Activated T-helper 2 cell treated with anti-CD3 and anti-CD28 coated beads, Interferon-gamma antibody, Interleukin-2, Interleukin-4, amounts not matched to agents 10 μg/mL and 5 μg/mL and 100 μg/mL, durations not matched to agents 14 hours and 24 hours and 36 hours (primary cell): ENCODE results near the gene C3orf70. TPM values are rescaled to one million over a fixed set of nuclear protein-coding genes. Genes with fewer than 3 reads are reported as not detected.
A peak's percentile ranks its signal among the peaks of the same experiment; 100 is the strongest.

ENCODE experiments used
- DNase-seq: peaks from one replicate; pipeline ENCODE4 v3.0.0; 2021; ENCODE audit warnings: low spot score
- H3K27ac Mint-ChIP-seq: one replicate; pipeline ENCODE4 v1.8.0; 2021; ENCODE audit warnings: mixed read lengths
- H3K27me3 Mint-ChIP-seq: one replicate; pipeline ENCODE4 v1.8.0; 2021; ENCODE audit warnings: low read depth, mixed read lengths
- H3K36me3 Mint-ChIP-seq: one replicate; pipeline ENCODE4 v1.8.0; 2021; ENCODE audit warnings: low read depth, mixed read lengths
- H3K4me1 Mint-ChIP-seq: one replicate; pipeline ENCODE4 v1.8.0; 2021; ENCODE audit warnings: low read depth, mixed read lengths
- H3K4me3 Mint-ChIP-seq: one replicate; pipeline ENCODE4 v1.8.0; 2021; ENCODE audit warnings: low read depth, mild to moderate bottlenecking, moderate library complexity, mixed read lengths
- H3K9me3 Mint-ChIP-seq: one replicate; pipeline ENCODE4 v1.8.0; 2021; ENCODE audit warnings: mixed read lengths
- intact Hi-C: fragments of 100-400 bp; cut with micrococcal nuclease; formaldehyde crosslinking; loops from one replicate; pipeline ENCODE4 v1.15.1; 2023
- total RNA-seq: library from RNA; stranded (reverse); gene quantifications from 2 replicates; pipeline ENCODE4 v1.2.3, GENCODE V29; 2022

Gene C3orf70
- total RNA-seq, 1 donor from 2014 or later, result 0.05 TPM

DNA sequence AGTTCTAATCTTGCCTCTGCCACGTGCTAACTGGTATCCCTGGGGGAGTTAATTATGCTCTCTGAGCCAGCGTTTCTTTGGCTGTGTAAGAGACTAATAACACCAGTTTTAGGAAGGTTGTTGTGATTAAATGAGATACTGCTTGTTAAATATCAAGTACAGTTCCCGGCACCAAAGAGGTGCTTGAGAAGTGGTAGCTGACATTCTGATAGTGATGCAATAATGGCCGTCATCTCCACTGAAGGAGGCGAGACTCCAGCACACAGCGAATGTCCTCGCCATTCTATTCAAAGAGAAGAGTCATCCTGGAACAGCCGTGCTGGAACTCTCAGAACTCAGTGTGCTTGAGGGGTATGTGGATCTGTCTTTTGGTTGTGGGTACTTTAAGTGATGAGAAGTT, 9.8 kb upstream of the C3orf70 start:
- H3K4me3 Mint-ChIP-seq, result no peak overlapping the region
- no peaks in the 10 kb centered on the region for H3K36me3 Mint-ChIP-seq
- no peaks in the 10 kb centered on the region for H3K4me1 Mint-ChIP-seq
- H3K27ac Mint-ChIP-seq, result no peak overlapping the region
- intact Hi-C loops, result no loop called here
- no peak for DNase-seq
- no peaks in the 10 kb centered on the region for H3K9me3 Mint-ChIP-seq
- peaks cover 17% of the 10 kb centered on the region for H3K27me3 Mint-ChIP-seq

DNA sequence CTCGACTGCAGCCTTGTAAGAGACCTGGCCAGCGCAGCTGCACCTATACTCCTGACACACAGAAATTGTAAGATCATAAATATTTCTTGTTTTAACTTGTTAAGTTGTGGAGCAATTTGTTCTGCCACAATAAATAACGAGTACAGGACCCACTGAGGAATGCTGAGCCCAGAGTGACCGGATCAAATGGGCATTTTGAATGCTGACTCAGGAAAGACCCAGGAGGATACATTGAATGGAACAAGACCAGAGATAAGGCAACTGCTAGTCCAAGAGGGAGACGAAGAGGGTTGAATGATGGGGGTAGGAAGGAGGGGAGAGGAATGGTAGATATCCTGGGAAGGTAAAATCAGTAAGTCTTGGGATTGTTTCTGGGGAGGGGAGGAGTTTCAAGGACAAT, 8.9 kb upstream of the C3orf70 start:
- intact Hi-C loops, result no loop called here
- no peak overlapping the region for H3K27ac Mint-ChIP-seq
- H3K9me3 Mint-ChIP-seq, result no peaks in the 10 kb centered on the region
- no peak for DNase-seq
- H3K27me3 Mint-ChIP-seq, result peaks cover 17% of the 10 kb centered on the region
- H3K36me3 Mint-ChIP-seq, result no peaks in the 10 kb centered on the region
- H3K4me3 Mint-ChIP-seq, result no peak overlapping the region
- H3K4me1 Mint-ChIP-seq, result no peaks in the 10 kb centered on the region

DNA sequence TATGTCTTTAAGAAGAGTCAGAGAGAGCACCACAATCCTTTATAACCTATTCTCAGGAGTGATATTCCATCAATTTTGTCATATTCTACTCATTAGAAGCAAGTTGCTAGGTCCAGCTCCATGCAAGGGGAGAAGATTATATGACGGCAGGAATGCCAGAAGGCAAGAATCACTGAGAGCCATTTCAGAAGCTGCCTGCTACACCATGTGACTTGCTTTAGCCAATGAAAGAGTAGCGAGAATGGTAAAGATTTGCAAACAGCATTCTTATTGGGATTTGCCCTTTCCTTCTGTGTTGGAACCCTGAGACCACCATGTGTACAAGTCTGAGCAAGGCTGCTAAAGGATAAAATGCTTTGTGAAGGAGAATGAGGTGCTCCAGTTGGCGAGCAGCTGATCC, 4.5 kb upstream of the C3orf70 start:
- H3K4me3 Mint-ChIP-seq, result no peak overlapping the region
- no peaks in the 10 kb centered on the region for H3K9me3 Mint-ChIP-seq
- H3K36me3 Mint-ChIP-seq, result no peaks in the 10 kb centered on the region
- peaks cover 3% of the 10 kb centered on the region for H3K4me1 Mint-ChIP-seq
- no peak for DNase-seq
- no peak overlapping the region for H3K27ac Mint-ChIP-seq
- H3K27me3 Mint-ChIP-seq, result peaks cover 24% of the 10 kb centered on the region
- intact Hi-C loops, result no loop called here

DNA sequence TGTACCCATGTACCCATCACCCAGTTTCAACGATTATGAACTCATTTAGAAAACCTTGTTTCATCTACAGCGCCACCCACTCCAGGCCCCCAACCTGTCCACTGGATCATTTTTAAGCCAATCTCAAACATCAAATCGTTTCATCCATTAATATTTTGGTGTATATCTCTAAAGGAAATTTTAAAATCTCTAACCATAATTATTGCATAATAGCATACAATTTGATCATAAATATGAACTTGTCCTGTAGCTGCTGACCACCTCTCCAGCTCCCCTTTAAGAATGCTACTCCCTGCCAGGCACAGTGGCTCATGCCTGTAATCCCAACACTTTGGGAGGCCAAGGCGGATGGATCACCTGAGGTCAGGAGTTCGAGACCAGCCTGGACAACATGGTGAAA, 2.8 kb upstream of the C3orf70 start:
- Mint-ChIP-seq H3K27me3 (peaks cover 34% of the 10 kb centered on the region), H3K4me1 (peaks cover 4% of the 10 kb centered on the region), H3K4me3 (no peak overlapping the region), H3K27ac (no peak overlapping the region), H3K36me3 (no peaks in the 10 kb centered on the region), H3K9me3 (no peaks in the 10 kb centered on the region)
- no peak for DNase-seq
- intact Hi-C loops, result no loop called here

DNA sequence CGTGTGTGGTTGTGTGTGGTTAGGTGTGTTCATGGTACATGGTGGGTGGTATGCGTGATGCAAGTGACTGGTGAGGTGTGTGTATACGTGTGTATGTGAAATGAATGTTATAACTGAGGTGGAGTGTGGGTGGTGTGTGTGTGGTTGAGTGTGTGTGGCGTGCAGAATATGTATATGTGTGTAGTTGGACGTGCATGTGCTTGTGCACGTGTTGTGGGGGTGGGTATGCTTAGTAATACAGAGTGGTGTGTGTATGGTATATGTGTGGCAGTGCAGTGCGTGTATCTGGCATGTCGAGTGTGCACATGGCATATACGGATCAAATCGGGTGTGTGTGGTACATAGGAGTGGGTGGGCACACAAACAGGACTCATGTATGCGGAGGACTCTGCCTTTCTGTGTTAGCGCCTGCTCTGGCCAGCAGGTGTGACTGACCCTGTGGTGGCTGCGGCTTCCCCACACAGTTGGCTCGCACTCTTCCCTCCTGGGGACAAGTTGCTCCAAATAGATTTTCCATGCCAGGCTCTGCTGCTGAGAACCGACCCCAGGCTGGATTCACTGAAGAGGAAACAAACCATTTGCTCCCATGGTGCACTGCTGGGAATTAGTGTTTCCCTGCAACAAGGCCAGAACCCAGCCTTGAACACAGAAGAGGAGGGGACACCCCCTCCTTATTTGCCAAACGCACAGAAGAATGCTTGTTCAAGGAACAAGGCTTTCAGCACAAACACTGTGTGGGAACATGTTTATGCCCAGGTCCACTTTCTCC, 1.2 kb upstream of the C3orf70 start:
- H3K9me3 Mint-ChIP-seq, result no peaks in the 10 kb centered on the region
- no peak for DNase-seq
- H3K4me1 Mint-ChIP-seq, result peaks cover 4% of the 10 kb centered on the region
- no peak overlapping the region for H3K27ac Mint-ChIP-seq
- peaks cover 40% of the 10 kb centered on the region for H3K27me3 Mint-ChIP-seq
- intact Hi-C loops, result no loop called here
- H3K4me3 Mint-ChIP-seq, result no peak overlapping the region
- H3K36me3 Mint-ChIP-seq, result no peaks in the 10 kb centered on the region

DNA sequence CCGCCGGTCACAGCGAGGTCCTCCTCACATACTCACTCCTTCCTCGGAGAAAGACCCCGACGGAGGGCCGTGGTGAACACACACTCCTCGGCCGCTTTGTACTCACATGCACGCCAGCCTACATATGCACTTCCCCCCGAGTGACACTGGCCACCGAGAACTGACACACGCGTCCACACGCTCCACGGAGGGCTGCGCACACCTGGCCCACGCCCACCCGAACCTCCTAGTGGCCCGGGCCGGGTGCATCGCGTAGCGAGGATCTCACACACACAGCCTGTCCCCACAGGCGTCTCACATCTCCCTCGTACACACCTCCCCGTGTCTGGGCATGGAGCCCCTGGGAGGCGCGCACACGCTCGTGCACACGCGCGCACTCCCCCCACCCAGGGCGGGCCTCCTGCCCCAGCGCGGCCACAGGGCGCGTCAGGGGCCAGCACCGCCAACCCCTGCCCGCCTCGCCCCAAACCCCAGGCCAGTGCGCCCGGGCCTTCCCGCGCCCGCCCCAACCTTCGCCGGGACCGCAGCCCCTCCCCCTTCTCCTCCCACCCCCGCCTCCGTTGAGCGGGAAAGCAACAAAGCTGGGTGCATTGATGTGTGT, 411 bp upstream of the C3orf70 start:
- no peak for DNase-seq
- peak overlapping the region; percentile 24 for H3K27ac Mint-ChIP-seq
- no peaks in the 10 kb centered on the region for H3K36me3 Mint-ChIP-seq
- H3K4me1 Mint-ChIP-seq, result peaks cover 4% of the 10 kb centered on the region
- peaks cover 35% of the 10 kb centered on the region for H3K27me3 Mint-ChIP-seq
- intact Hi-C loops, result no loop called here
- no peaks in the 10 kb centered on the region for H3K9me3 Mint-ChIP-seq
- peak overlapping the region; percentile 80 for H3K4me3 Mint-ChIP-seq

DNA sequence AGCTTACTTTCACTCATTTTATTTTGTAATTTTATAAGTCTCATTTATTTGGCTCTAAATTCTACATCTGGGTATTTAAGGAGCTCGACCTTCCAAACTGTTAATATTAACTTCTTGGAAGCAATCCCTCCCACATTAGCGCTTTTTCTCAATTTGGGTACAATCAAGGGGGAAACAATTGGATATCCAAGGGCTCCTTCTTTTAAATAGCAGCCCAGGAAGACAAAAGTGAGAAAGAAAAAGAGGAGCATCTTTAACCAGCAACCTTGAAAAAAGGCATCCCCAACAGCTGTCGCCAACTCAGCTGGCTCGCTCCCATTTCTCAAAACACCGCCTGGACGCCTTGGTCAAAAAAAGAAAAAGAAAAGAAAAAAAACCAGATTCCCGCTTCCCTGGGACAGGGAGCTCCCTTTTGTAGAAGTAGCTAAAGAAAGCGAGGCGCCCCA, 873 bp downstream of the C3orf70 start:
- Mint-ChIP-seq H3K4me1 (peaks cover 4% of the 10 kb centered on the region), H3K27me3 (peaks cover 33% of the 10 kb centered on the region), H3K36me3 (no peaks in the 10 kb centered on the region), H3K4me3 (peak overlapping the region; percentile 69), H3K9me3 (no peaks in the 10 kb centered on the region), H3K27ac (no peak overlapping the region)
- no peak for DNase-seq
- intact Hi-C loops, result no loop called here

DNA sequence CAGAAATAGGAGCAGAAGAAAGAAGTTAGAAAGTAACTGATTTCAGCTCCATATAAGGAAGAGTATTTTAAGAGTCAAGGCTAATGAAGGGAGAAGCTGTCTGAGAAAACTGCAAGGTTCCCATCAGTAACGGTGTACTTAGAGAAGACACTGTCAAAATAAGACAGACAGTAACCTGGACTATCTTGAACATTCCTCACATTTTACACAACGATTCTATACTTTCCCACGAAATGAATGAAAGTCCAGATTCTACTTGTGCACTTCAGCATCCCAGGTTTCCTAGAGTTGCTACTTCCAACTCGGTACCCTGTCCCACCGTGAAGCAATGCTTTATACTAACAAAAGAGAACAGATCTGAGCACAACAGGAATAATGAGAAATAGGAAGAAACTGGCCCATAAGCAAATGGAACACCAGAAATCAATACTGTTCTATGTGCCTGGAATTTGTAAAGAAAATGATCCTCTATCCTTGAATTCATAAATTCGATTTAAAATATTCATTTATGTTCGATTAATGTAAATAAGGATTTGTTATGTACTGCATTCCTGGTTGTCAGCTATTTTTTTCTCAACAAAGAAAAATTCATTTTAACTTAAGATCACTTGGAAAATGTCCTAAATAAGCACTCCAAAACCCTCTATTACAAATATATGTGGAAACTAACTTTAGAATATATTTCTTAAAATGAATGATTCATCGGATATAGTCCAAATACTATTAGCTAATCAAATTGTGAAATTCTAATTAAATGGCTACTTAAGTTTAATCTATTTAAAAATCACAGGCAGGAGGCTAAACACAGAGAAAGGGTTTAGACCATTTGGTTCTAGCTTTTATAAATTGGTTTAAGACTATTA, 1.5 kb downstream of the C3orf70 start:
- H3K4me1 Mint-ChIP-seq, result peaks cover 4% of the 10 kb centered on the region

DNA sequence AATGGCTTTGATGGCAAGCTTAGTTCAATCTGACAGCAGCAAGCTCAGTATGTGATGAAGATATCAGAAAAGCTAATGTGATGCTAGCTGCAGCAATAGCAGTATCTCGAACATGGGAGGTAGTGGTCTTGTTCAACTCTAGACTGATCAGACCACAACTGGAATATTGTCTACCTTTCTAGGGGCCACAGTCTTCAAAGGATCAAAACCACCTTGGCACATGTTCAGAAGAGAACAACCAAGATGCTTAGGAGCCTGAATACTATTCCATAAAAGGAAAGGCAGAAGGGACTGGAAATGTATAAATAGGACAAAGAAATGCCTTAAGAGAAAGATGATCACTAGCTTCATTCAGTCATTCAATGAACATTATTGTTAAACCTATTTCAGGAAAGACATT, 2.3 kb downstream of the C3orf70 start:
- Mint-ChIP-seq H3K9me3 (no peaks in the 10 kb centered on the region), H3K4me1 (peaks cover 4% of the 10 kb centered on the region)

More for the DNA sequence above, 1.5 kb downstream of the C3orf70 start:
- Mint-ChIP-seq H3K4me3 (no peak overlapping the region), H3K9me3 (no peaks in the 10 kb centered on the region), H3K36me3 (no peaks in the 10 kb centered on the region), H3K27me3 (peaks cover 30% of the 10 kb centered on the region), H3K27ac (no peak overlapping the region)
- intact Hi-C loops, result no loop called here
- no peak for DNase-seq

DNA sequence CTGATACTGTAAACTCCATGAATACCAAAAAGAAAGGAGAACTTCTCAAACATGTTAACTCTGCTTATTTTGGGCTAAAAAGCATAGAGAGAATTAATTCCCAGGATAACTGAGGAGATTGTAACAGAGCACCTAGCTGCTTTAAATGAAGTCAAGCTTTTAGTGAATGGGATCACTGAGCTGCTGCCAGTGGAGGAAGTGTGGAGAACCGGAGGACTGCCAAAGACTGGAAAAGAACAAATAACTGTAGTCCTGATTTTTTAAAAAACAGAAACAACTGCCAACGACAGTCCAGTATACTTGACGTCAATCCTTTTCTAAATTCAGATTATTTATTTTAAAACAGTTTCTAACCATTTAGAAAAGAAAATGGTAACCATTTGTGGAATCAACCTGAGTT, 3.3 kb downstream of the C3orf70 start:
- no peak overlapping the region for H3K4me3 Mint-ChIP-seq
- intact Hi-C loops, result no loop called here
- no peaks in the 10 kb centered on the region for H3K9me3 Mint-ChIP-seq
- H3K36me3 Mint-ChIP-seq, result no peaks in the 10 kb centered on the region
- peaks cover 4% of the 10 kb centered on the region for H3K4me1 Mint-ChIP-seq
- no peak for DNase-seq
- no peak overlapping the region for H3K27ac Mint-ChIP-seq
- H3K27me3 Mint-ChIP-seq, result peaks cover 32% of the 10 kb centered on the region

More for the DNA sequence above, 2.3 kb downstream of the C3orf70 start:
- intact Hi-C loops, result no loop called here
- no peak for DNase-seq
- Mint-ChIP-seq H3K27me3 (peaks cover 32% of the 10 kb centered on the region), H3K36me3 (no peaks in the 10 kb centered on the region), H3K27ac (no peak overlapping the region), H3K4me3 (no peak overlapping the region)

DNA sequence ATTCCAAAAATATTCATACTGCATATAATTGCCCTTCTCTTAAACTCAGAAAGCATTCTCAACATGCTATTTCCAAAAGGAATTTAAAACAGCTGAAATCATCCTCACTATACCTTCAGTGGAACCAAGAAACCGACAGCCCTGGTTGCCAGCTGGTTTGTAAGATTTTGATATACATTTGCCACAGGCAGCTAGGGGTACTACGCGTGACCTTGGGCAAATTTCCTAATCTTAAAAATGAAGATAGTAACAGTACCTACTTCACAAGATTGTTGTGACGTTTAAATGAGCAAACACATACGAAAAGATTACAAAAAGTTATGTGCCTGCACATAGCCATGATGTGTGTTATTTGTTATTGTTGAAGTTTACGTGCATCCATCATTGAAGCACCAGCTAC, 7.3 kb downstream of the C3orf70 start:
- Mint-ChIP-seq H3K27ac (no peak overlapping the region), H3K4me3 (no peak overlapping the region), H3K4me1 (no peaks in the 10 kb centered on the region), H3K9me3 (no peaks in the 10 kb centered on the region), H3K36me3 (no peaks in the 10 kb centered on the region), H3K27me3 (peaks cover 28% of the 10 kb centered on the region)
- intact Hi-C loops, result no loop called here
- DNase-seq, result no peak

DNA sequence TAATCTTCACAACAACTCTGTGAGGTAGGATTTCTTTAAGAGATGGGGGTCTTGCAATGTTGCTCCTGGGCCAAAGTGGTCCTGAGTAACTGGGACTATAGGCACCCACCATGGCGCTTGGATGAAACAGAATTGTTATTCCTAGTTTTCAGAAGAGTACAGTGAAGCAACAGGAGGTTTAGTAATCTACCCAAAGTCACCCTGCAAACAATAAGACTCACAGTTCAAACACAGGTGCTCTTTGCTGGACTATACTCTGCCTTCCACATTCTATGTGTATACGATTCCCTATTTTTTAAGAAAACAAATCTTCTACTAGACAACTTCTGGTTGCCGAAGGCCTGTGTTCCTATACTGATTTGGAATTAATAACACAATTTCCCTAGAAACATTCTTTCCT, 8.1 kb downstream of the C3orf70 start:
- DNase-seq, result no peak
- Mint-ChIP-seq H3K36me3 (no peaks in the 10 kb centered on the region), H3K4me1 (no peaks in the 10 kb centered on the region), H3K9me3 (no peaks in the 10 kb centered on the region), H3K27ac (no peak overlapping the region), H3K27me3 (peaks cover 22% of the 10 kb centered on the region), H3K4me3 (no peak overlapping the region)
- intact Hi-C loops, result no loop called here

DNA sequence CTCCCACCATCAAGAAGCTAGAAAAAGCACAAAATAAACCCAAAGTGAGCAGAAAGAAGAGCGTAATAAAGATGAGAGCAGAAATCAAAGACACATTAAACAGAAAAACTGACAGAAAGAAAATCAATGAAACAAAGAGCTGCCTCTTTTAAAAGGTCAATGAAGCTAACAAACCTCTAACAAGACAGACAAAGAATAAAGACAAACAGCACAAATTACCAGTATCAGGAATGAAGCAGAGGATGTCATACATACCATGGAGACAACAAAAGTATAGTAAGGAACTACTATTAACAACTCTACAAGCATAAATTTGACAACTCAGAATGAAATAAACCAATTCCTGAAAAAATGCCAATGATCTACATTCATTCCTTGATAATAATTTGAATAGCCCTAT, 15.0 kb downstream of the C3orf70 start:
- Mint-ChIP-seq H3K27ac (no peak overlapping the region), H3K9me3 (no peaks in the 10 kb centered on the region)
- intact Hi-C loops, result no loop called here

More for the DNA sequence above, 15.0 kb downstream of the C3orf70 start:
- no peaks in the 10 kb centered on the region for H3K4me1 Mint-ChIP-seq
- peaks cover 11% of the 10 kb centered on the region for H3K27me3 Mint-ChIP-seq
- H3K4me3 Mint-ChIP-seq, result no peak overlapping the region
- no peaks in the 10 kb centered on the region for H3K36me3 Mint-ChIP-seq
- DNase-seq, result no peak
